GM23338 (cell line): ENCODE results near the gene CHAMP1. TPM values are rescaled to one million over a fixed set of nuclear protein-coding genes. Genes with fewer than 3 reads are reported as not detected.

Experiments used
- ATAC-seq: fragments of 200-7000 bp; cut with Tn5 transposase; 3 replicates; pipeline ENCODE4 v1.9.1; 2020
- DNase-seq: peaks from one replicate; pipeline ENCODE4 v3.0.0-alpha.2; 2015; ENCODE audit warnings: low spot score
- H2AFZ ChIP-seq: fragments of 200-600 bp; sonication (generic); 2 replicates; pipeline ENCODE4 v1.8.0; 2016; ENCODE audit warnings: antibody characterized with exemption, mild to moderate bottlenecking, moderate library complexity
- H3F3A ChIP-seq: fragments of 200-600 bp; sonication (generic); replicated peaks from 2 replicates; pipeline ENCODE4 v1.8.0; 2017; ENCODE audit warnings: antibody characterized with exemption, mixed run types, low read depth
- H3K27ac ChIP-seq: fragments of 200-600 bp; sonication (generic); 2 replicates; pipeline ENCODE4 v1.6.1; 2016; ENCODE audit warnings: low read depth
- H3K27me3 ChIP-seq: fragments of 200-600 bp; sonication (generic); 2 replicates; pipeline ENCODE4 v1.8.0; 2016; ENCODE audit warnings: mild to moderate bottlenecking, mixed run types, moderate library complexity; ENCODE audit not compliant: insufficient read depth
- H3K36me3 ChIP-seq: fragments of 200-600 bp; sonication (generic); 2 replicates; pipeline ENCODE4 v1.8.0; 2016; ENCODE audit warnings: mild to moderate bottlenecking; ENCODE audit not compliant: insufficient read depth
- H3K4me1 ChIP-seq: fragments of 200-600 bp; sonication (generic); 2 replicates; pipeline ENCODE4 v1.8.0; 2016; ENCODE audit warnings: mild to moderate bottlenecking, moderate library complexity; ENCODE audit not compliant: insufficient read depth
- H3K4me2 ChIP-seq: fragments of 200-600 bp; sonication (generic); 2 replicates; pipeline ENCODE4 v1.7.1; 2017; ENCODE audit warnings: mixed run types
- H3K4me3 ChIP-seq: fragments of 200-600 bp; sonication (generic); 2 replicates; pipeline ENCODE4 v1.6.1; 2016; ENCODE audit warnings: mixed run types
- H3K79me2 ChIP-seq: fragments of 200-600 bp; sonication (generic); replicated peaks from 2 replicates; pipeline ENCODE4 v1.8.0; 2017; ENCODE audit warnings: mild to moderate bottlenecking; ENCODE audit not compliant: insufficient read depth
- H3K9me2 ChIP-seq: fragments of 200-600 bp; sonication (generic); 2 replicates; pipeline ENCODE4 v1.8.0; 2017; ENCODE audit not compliant: insufficient read depth
- H4K20me1 ChIP-seq: fragments of 200-600 bp; sonication (generic); replicated peaks from 2 replicates; pipeline ENCODE4 v1.8.0; 2017; ENCODE audit warnings: mild to moderate bottlenecking; ENCODE audit not compliant: insufficient read depth
- H3K27ac Mint-ChIP-seq: 2 replicates; pipeline ENCODE4 v1.8.0; 2020; ENCODE audit warnings: inconsistent platforms, mild to moderate bottlenecking, moderate library complexity, mixed read lengths
- H3K27me3 Mint-ChIP-seq: 3 replicates; pipeline ENCODE4 v1.8.0; 2022; ENCODE audit warnings: low read depth, mild to moderate bottlenecking, moderate library complexity, mixed read lengths, inconsistent platforms; ENCODE audit not compliant: insufficient read depth, poor library complexity
- H3K36me3 Mint-ChIP-seq: 3 replicates; pipeline ENCODE4 v1.8.0; 2021; ENCODE audit warnings: low read depth, mild to moderate bottlenecking, inconsistent platforms, moderate library complexity, mixed read lengths
- H3K4me1 Mint-ChIP-seq: 3 replicates; pipeline ENCODE4 v1.8.0; 2020; ENCODE audit warnings: mild to moderate bottlenecking, inconsistent platforms, mixed read lengths
- H3K4me3 Mint-ChIP-seq: 3 replicates; pipeline ENCODE4 v1.8.0; 2021; ENCODE audit warnings: moderate library complexity, mild to moderate bottlenecking, inconsistent platforms, mixed read lengths
- H3K9me3 Mint-ChIP-seq: 3 replicates; pipeline ENCODE4 v1.8.0; 2020; ENCODE audit warnings: moderate library complexity, mild to moderate bottlenecking, inconsistent platforms, mixed read lengths
- CREB1 ChIP-seq: fragments of 250-450 bp; sonication (Bioruptor Pico); IDR thresholded peaks from 2 replicates; pipeline ENCODE4 v1.5.0; 2020; ENCODE audit warnings: low read depth, mild to moderate bottlenecking, moderate library complexity
- CTCF ChIP-seq, 2 experiments: fragments of 200-600 bp in 1 of 2; sonication (generic) in 1 of 2; conservative IDR thresholded peaks; 2 replicates each; pipeline versions ENCODE4 v1.5.1 to v1.6.1; 2016 to 2017; ENCODE audit warnings: antibody characterized with exemption in 2 of 2, low read depth in 2 of 2, mild to moderate bottlenecking in 2 of 2, moderate library complexity in 1 of 2
- EZH2 ChIP-seq: fragments of 200-600 bp; sonication (generic); IDR thresholded peaks from one replicate; pipeline ENCODE4 v1.8.0; 2017; ENCODE audit warnings: antibody characterized with exemption, mild to moderate bottlenecking, low read depth; ENCODE audit not compliant: unreplicated experiment
- EZH2phosphoT487 ChIP-seq: fragments of 200-600 bp; sonication (generic); IDR thresholded peaks from one replicate; pipeline ENCODE4 v1.8.1; 2018; ENCODE audit warnings: antibody characterized with exemption; ENCODE audit not compliant: unreplicated experiment
- JUNB ChIP-seq: IDR thresholded peaks from one replicate; pipeline ENCODE4 v1.6.1; 2016; ENCODE audit warnings: antibody characterized with exemption; ENCODE audit not compliant: unreplicated experiment
- NANOG ChIP-seq: IDR thresholded peaks from 2 replicates; pipeline ENCODE4 v1.6.1; 2016; ENCODE audit warnings: antibody characterized with exemption, borderline replicate concordance
- POLR2AphosphoS5 ChIP-seq: IDR thresholded peaks from 2 replicates; pipeline ENCODE4 v1.6.1; 2016; ENCODE audit warnings: antibody characterized with exemption, low read depth
- STAT1 ChIP-seq: IDR thresholded peaks from one replicate; pipeline ENCODE4 v1.6.1; 2016; ENCODE audit warnings: antibody characterized with exemption; ENCODE audit not compliant: unreplicated experiment
- ZNF114 ChIP-seq: fragments of 250-450 bp; sonication (Bioruptor Pico); IDR thresholded peaks from 2 replicates; pipeline ENCODE4 v1.5.0; 2020; ENCODE audit warnings: mild to moderate bottlenecking, moderate library complexity
- ZNF331 ChIP-seq: fragments of 250-450 bp; sonication (Bioruptor Pico); IDR thresholded peaks from 2 replicates; pipeline ENCODE4 v1.5.0; 2020; ENCODE audit warnings: low read depth, mild to moderate bottlenecking, moderate library complexity
- ZNF462 ChIP-seq: fragments of 250-450 bp; sonication (Bioruptor Pico); IDR thresholded peaks from 2 replicates; pipeline ENCODE4 v1.5.0; 2020; ENCODE audit warnings: mild to moderate bottlenecking, moderate library complexity
- polyA plus RNA-seq: library from polyadenylated mRNA; unstranded; fragments of >200 nt; fragmentation: Nextera tagmentation; extraction: Ambion mirVana; gene quantifications from 2 replicates; pipeline ENCODE4 v1.2.1, GENCODE V29; 2016
- total RNA-seq: library from RNA; depleted of rRNA; stranded (reverse); fragments of >200 nt; shearing (Covaris generic); gene quantifications from 2 replicates; pipeline ENCODE4 v1.2.3, GENCODE V29; 2014
- TF ChIP-seq, protein P1 (sequence below): IDR thresholded peaks from one replicate; pipeline ENCODE4 v1.6.1; 2018; ENCODE audit warnings: antibody characterized with exemption; ENCODE audit not compliant: unreplicated experiment
- TF ChIP-seq, protein P2 (sequence below): IDR thresholded peaks from 2 replicates; pipeline ENCODE4 v1.6.1; 2016; ENCODE audit warnings: antibody characterized with exemption

The CHAMP1 gene
- total and polyA plus RNA-seq, 2 experiments from 2014 or later = 32.8 to 39.1 TPM

- H3K4me2 ChIP-seq = no peak overlapping the region
- no peak overlapping the region for H3K27ac ChIP-seq
- H2AFZ ChIP-seq = no peak overlapping the region
- Mint-ChIP-seq H3K4me3 (no peak overlapping the region), H3K4me1 (no peaks in the 10 kb centered on the region; the same call in 2 of the 3 replicates), H3K27ac (no peak overlapping the region; the same call in 1 of the 2 replicates), H3K27me3 (peaks cover 9% of the 10 kb centered on the region), H3K9me3 (no peaks in the 10 kb centered on the region; the same call in 2 of the 3 replicates), H3K36me3 (peaks cover 74% of the 10 kb centered on the region)
- H3K4me3 ChIP-seq = no peak overlapping the region
- no peak for DNase-seq
- H3K79me2 ChIP-seq = peaks cover 38% of the 10 kb centered on the region
- H4K20me1 ChIP-seq = peaks cover 13% of the 10 kb centered on the region; the same call in 1 of the 2 replicates
- H3K9me2 ChIP-seq = no peaks in the 10 kb centered on the region
- peaks cover 29% of the 10 kb centered on the region for H3K36me3 ChIP-seq
- TF ChIP-seq ZNF462 (no peak), STAT1 (no peak), JUNB (no peak), CREB1 (CRISPR knock-in tag) (no peak), EZH2 (no peak), POLR2AphosphoS5 (no peak), EZH2phosphoT487 (no peak), ZNF331 (CRISPR knock-in tag) (no peak), NANOG (no peak), ZNF114 (no peak), CTCF (conservative IDR thresholded peaks at IDR 0.05; ENCODE audit: low read depth in 2 of 2) (no peak)
- TF ChIP-seq, protein P1, sequence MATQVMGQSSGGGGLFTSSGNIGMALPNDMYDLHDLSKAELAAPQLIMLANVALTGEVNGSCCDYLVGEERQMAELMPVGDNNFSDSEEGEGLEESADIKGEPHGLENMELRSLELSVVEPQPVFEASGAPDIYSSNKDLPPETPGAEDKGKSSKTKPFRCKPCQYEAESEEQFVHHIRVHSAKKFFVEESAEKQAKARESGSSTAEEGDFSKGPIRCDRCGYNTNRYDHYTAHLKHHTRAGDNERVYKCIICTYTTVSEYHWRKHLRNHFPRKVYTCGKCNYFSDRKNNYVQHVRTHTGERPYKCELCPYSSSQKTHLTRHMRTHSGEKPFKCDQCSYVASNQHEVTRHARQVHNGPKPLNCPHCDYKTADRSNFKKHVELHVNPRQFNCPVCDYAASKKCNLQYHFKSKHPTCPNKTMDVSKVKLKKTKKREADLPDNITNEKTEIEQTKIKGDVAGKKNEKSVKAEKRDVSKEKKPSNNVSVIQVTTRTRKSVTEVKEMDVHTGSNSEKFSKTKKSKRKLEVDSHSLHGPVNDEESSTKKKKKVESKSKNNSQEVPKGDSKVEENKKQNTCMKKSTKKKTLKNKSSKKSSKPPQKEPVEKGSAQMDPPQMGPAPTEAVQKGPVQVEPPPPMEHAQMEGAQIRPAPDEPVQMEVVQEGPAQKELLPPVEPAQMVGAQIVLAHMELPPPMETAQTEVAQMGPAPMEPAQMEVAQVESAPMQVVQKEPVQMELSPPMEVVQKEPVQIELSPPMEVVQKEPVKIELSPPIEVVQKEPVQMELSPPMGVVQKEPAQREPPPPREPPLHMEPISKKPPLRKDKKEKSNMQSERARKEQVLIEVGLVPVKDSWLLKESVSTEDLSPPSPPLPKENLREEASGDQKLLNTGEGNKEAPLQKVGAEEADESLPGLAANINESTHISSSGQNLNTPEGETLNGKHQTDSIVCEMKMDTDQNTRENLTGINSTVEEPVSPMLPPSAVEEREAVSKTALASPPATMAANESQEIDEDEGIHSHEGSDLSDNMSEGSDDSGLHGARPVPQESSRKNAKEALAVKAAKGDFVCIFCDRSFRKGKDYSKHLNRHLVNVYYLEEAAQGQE = no peak
- TF ChIP-seq, protein P2, sequence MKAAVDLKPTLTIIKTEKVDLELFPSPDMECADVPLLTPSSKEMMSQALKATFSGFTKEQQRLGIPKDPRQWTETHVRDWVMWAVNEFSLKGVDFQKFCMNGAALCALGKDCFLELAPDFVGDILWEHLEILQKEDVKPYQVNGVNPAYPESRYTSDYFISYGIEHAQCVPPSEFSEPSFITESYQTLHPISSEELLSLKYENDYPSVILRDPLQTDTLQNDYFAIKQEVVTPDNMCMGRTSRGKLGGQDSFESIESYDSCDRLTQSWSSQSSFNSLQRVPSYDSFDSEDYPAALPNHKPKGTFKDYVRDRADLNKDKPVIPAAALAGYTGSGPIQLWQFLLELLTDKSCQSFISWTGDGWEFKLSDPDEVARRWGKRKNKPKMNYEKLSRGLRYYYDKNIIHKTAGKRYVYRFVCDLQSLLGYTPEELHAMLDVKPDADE = no peak
- no peaks in the 10 kb centered on the region for H3K27me3 ChIP-seq
- ATAC-seq = no peak
- H3F3A ChIP-seq = no peaks in the 10 kb centered on the region
- no peaks in the 10 kb centered on the region for H3K4me1 ChIP-seq
These were observed 17.9 kb upstream of the CHAMP1 start for GRCh38 chr13:114296448-114296847.
